Esophagus muscularis mucosa (tissue), 4 donors: ENCODE results near the gene COX6A1. TPM values are rescaled to one million over a fixed set of nuclear protein-coding genes. Genes with fewer than 3 reads are reported as not detected.
"Not testable (repeated sequence)": the region's sequence is repeated elsewhere in the genome, so short reads cannot be mapped to it uniquely, and the experiment has no call there.

Experiments used
- DNase-seq: peaks from one replicate; pipeline ENCODE4 v3.0.0-alpha.2; 2017; ENCODE audit errors: extremely low spot score
- H3K27ac ChIP-seq, 4 donors: fragments of 200-600 bp; sonication (generic); replicated peaks in 1 of 4; 1 replicate in 3 of 4; 2 replicates in 1 of 4; pipeline ENCODE4 v1.5.1; 2016 to 2019; ENCODE audit warnings: mild to moderate bottlenecking in 1 of 4
- H3K27me3 ChIP-seq, 4 donors: fragments of 200-600 bp; sonication (generic); one replicate each; pipeline versions ENCODE4 v1.5.1 to v1.6.0; 2016 to 2019
- H3K36me3 ChIP-seq, 4 donors: fragments of 200-600 bp; sonication (generic); one replicate each; pipeline ENCODE4 v1.5.1; 2016 to 2019
- H3K4me1 ChIP-seq, 4 donors: fragments of 200-600 bp; sonication (generic); one replicate each; pipeline ENCODE4 v1.5.1; 2016 to 2019
- H3K4me3 ChIP-seq, 4 donors: fragments of 200-600 bp; sonication (generic); 1 replicate in 2 of 4; 2 replicates in 2 of 4; pipeline ENCODE4 v1.5.1; 2016 to 2019; ENCODE audit warnings: mild to moderate bottlenecking in 4 of 4, moderate library complexity in 1 of 4
- H3K9me3 ChIP-seq, 4 donors: fragments of 200-600 bp; sonication (generic); 1 replicate in 3 of 4; 2 replicates in 1 of 4; pipeline ENCODE4 v1.5.1; 2016 to 2019
- CTCF ChIP-seq, 3 experiments: fragments of 200-600 bp in 2 of 3; fragments of 450-650 bp in 1 of 3; sonication (generic) in 2 of 3; IDR thresholded peaks; one replicate each; pipeline ENCODE4 v1.5.1; 2017 to 2019; ENCODE audit warnings: antibody characterized with exemption in 3 of 3, mild to moderate bottlenecking in 2 of 3, moderate library complexity in 1 of 3
- EP300 ChIP-seq: sonication (generic); formaldehyde crosslinking; IDR thresholded peaks from one replicate; pipeline ENCODE4 v1.6.1; 2017; ENCODE audit warnings: antibody characterized with exemption
- POLR2A ChIP-seq: fragments of 450-650 bp; IDR thresholded peaks from one replicate; pipeline ENCODE4 v1.6.1; 2017; ENCODE audit warnings: antibody characterized with exemption, moderate library complexity, mild to moderate bottlenecking, low read depth
- POLR2AphosphoS5 ChIP-seq, 2 donors: sonication (generic); formaldehyde crosslinking; IDR thresholded peaks; one replicate each; pipeline ENCODE4 v1.6.1; 2017; ENCODE audit warnings: antibody characterized with exemption in 2 of 2
- WGBS: methylation state at CpG from one replicate; pipeline ENCODE4 v1.1.5; 2018; 5-methylcytosine and 5-hydroxymethylcytosine counted together
- intact Hi-C: fragments of 100-400 bp; cut with DNase I; formaldehyde crosslinking; loops from one replicate; pipeline ENCODE4 v1.15.1; 2023
- total RNA-seq, 4 donors: library from RNA; depleted of rRNA; stranded (reverse); fragments of >200 nt; gene quantifications; one replicate each; pipeline versions ENCODE4 v1.1.0 to v1.2.1, GENCODE V29; 2016

Gene COX6A1
- total RNA-seq, 4 donors from 2014 or later, result 499 to 689 (median 548) TPM

- intact Hi-C loops, result no loop called here
- Histone ChIP-seq H3K27ac (no peak overlapping the region), H3K4me3 (no peak overlapping the region), H3K36me3 (peaks cover 0 to 13% (median 4%) of the 10 kb centered on the region in 4 donors), H3K4me1 (no peaks in the 10 kb centered on the region), H3K9me3 (no peaks in the 10 kb centered on the region), H3K27me3 (no peaks in the 10 kb centered on the region)
- TF ChIP-seq CTCF (IDR thresholded peaks at IDR 0.05) (no peak), POLR2A (no peak), EP300 (no peak), POLR2AphosphoS5 (IDR thresholded peaks at IDR 0.05) (no peak)
- 79% methylated on average over 1 of the region's 1 CpG for WGBS
- no peak for DNase-seq
These were observed 42.3 kb downstream of the COX6A1 start for GRCh38 chr12:120480211-120480610.

- no peak overlapping the region for H3K4me3 ChIP-seq
- H3K27me3 ChIP-seq, result no peaks in the 10 kb centered on the region
- no peak for TF ChIP-seq CTCF (IDR thresholded peaks at IDR 0.05)
- no peak for DNase-seq
- H3K36me3 ChIP-seq, result peaks cover 0 to 13% (median 4%) of the 10 kb centered on the region in 4 donors
- WGBS, result 97% methylated on average over 9 of the region's 9 CpGs
- H3K27ac ChIP-seq, result no peak overlapping the region
- no peaks in the 10 kb centered on the region for H3K9me3 ChIP-seq
- no peaks in the 10 kb centered on the region for H3K4me1 ChIP-seq
- intact Hi-C loops, result no loop called here
These were observed 43.3 kb downstream of the COX6A1 start for GRCh38 chr12:120481022-120481767.

GRCh38 chr12:120483621-120484020, 45.7 kb downstream of the COX6A1 start:
- WGBS, result 100% methylated on average over 1 of the region's 1 CpG
- Histone ChIP-seq H3K4me1 (peaks cover 0 to 7% (median 0%) of the 10 kb centered on the region in 4 donors), H3K27ac (no peak overlapping the region), H3K4me3 (no peak overlapping the region), H3K9me3 (no peaks in the 10 kb centered on the region), H3K36me3 (peaks cover 0 to 13% (median 4%) of the 10 kb centered on the region in 4 donors), H3K27me3 (no peaks in the 10 kb centered on the region)
- TF ChIP-seq POLR2AphosphoS5 (IDR thresholded peaks at IDR 0.05) (no peak), CTCF (IDR thresholded peaks at IDR 0.05) (no peak), EP300 (no peak), POLR2A (no peak)
- intact Hi-C loops, result no loop called here
- DNase-seq, result no peak

- H3K27ac ChIP-seq, result no peak overlapping the region
- WGBS, result 84% methylated on average over 7 of the region's 7 CpGs
- no peak for DNase-seq
These were observed 48.3 kb downstream of the COX6A1 start for GRCh38 chr12:120485961-120486881.

GRCh38 chr12:120487552-120487951, 49.6 kb downstream of the COX6A1 start:
- H3K27ac ChIP-seq, H3K4me3 ChIP-seq, H3K9me3 ChIP-seq, H3K27me3 ChIP-seq, intact Hi-C loops, DNase-seq: not testable (repeated sequence)
- peaks cover 0 to 15% (median 1%) of the 10 kb centered on the region in 4 donors for H3K4me1 ChIP-seq
- 78% methylated on average over 7 of the region's 7 CpGs for WGBS
- H3K36me3 ChIP-seq, result peaks cover 0 to 14% (median 5%) of the 10 kb centered on the region in 4 donors

More at GRCh38 chr12:120485961-120486881, 48.3 kb downstream of the COX6A1 start:
- peaks cover 0 to 15% (median 1%) of the 10 kb centered on the region in 4 donors for H3K4me1 ChIP-seq
- TF ChIP-seq EP300 (no peak), POLR2AphosphoS5 (IDR thresholded peaks at IDR 0.05) (no peak), POLR2A (no peak), CTCF (IDR thresholded peaks at IDR 0.05) (no peak)
- no peaks in the 10 kb centered on the region for H3K9me3 ChIP-seq
- peaks cover 0 to 18% (median 6%) of the 10 kb centered on the region in 4 donors for H3K36me3 ChIP-seq
- no peak overlapping the region for H3K4me3 ChIP-seq
- H3K27me3 ChIP-seq, result no peaks in the 10 kb centered on the region
- intact Hi-C loops, result no loop called here
